Kidney (tissue), 14 donors: ENCODE data around the gene SHISA7. TPM values are rescaled to one million over a fixed set of nuclear protein-coding genes. Genes with fewer than 3 reads are reported as not detected.

Experiments used
- DNase-seq, 5 donors: peaks; one replicate each; pipeline ENCODE4 v3.0.0-alpha.2; 2013 to 2020
- FAIRE-seq: peaks from 2 replicates; lab custom pipeline; 2012; peaks lifted over from hg19 to GRCh38; lab: Jason Lieb, UNC
- H3K27ac ChIP-seq, 2 donors: one replicate each; pipeline ENCODE4 v1.7.0; 2013; ENCODE audit warnings: low read depth in 2 of 2, low read length in 2 of 2, inconsistent platforms in 1 of 2
- H3K27me3 ChIP-seq: one replicate; pipeline ENCODE4 v1.7.1; 2013; ENCODE audit warnings: low read length, inconsistent platforms; ENCODE audit not compliant: control insufficient read depth, insufficient read depth
- H3K36me3 ChIP-seq, 3 donors: one replicate each; pipeline versions ENCODE4 v1.7.0 to v1.7.1; 2013; ENCODE audit warnings: low read length in 3 of 3, control low read depth in 1 of 3, inconsistent platforms in 1 of 3; ENCODE audit not compliant: insufficient read depth in 3 of 3, control insufficient read depth in 2 of 3
- H3K4me1 ChIP-seq, 3 donors: one replicate each; pipeline versions ENCODE4 v1.7.0 to v1.7.1; 2013; ENCODE audit warnings: low read length in 3 of 3, inconsistent platforms in 1 of 3, low read depth in 1 of 3; ENCODE audit not compliant: control insufficient read depth in 2 of 3, insufficient read depth in 2 of 3
- H3K4me3 ChIP-seq, 3 donors: one replicate each; pipeline versions ENCODE4 v1.7.0 to v1.8.1; 2013; ENCODE audit warnings: low read length in 3 of 3, control low read depth in 1 of 3, inconsistent platforms in 1 of 3
- H3K9ac ChIP-seq, 3 donors: one replicate each; pipeline versions ENCODE4 v1.7.0 to v1.7.1; 2013; ENCODE audit warnings: low read length in 3 of 3, control low read depth in 1 of 3, inconsistent platforms in 1 of 3
- H3K9me3 ChIP-seq, 3 donors: one replicate each; pipeline versions ENCODE4 v1.7.0 to v1.7.1; 2013; ENCODE audit warnings: low read length in 3 of 3, control low read depth in 1 of 3, inconsistent platforms in 1 of 3; ENCODE audit not compliant: control insufficient read depth in 2 of 3, insufficient read depth in 1 of 3
- intact Hi-C: fragments of 100-400 bp; cut with DNase I; formaldehyde crosslinking; loops from one replicate; pipeline ENCODE4 v1.11.1; 2022
- polyA plus RNA-seq: library from polyadenylated mRNA; stranded (reverse); fragments of 350-450 nt; fragmentation: Illumina TruSeq; extraction: RNeasy Lipid Tissue Mini Kit (QIAGEN cat#74804); gene quantifications from one replicate; pipeline ENCODE4 v1.2.3, GENCODE V29; 2014; ENCODE audit warnings: low read depth, low replicate concordance; ENCODE audit not compliant: insufficient read depth
- total RNA-seq: library from RNA; stranded (reverse); fragmentation: NEBNext Ultra II Directional; extraction: Animal tissue kit (Norgen Biotek cat#: 25700); gene quantifications from one replicate; pipeline ENCODE4 v1.2.1, GENCODE V29; 2021
- TF ChIP-seq, protein P1 (sequence below): IDR thresholded peaks from 3 replicates; pipeline ENCODE4 v1.5.1; 2012; ENCODE audit warnings: mild to moderate bottlenecking, moderate library complexity, borderline replicate concordance; ENCODE audit not compliant: insufficient read depth; ENCODE audit errors: extremely low read depth
- donor health status: control.
- donor health status: control.
- donor health status: control.
- donor health status: control.
- donor health status: control.
- donor health status: DM: yes; HTN: yes; CAD: no.
- donor health status: Normal renal cell carcinoma (clear cell type).

SHISA7 gene
- total and polyA plus RNA-seq, 2 donors from 2014 or later = not detected

- DNase-seq = no peak
- H3K36me3 ChIP-seq = no peaks in the 10 kb centered on the region
- no peak for FAIRE-seq
- no peak overlapping the region for H3K27ac ChIP-seq
- intact Hi-C loops = no loop called here
- no peaks in the 10 kb centered on the region for H3K4me1 ChIP-seq
- no peaks in the 10 kb centered on the region for H3K9me3 ChIP-seq
- no peak overlapping the region for H3K4me3 ChIP-seq
- H3K9ac ChIP-seq = no peak overlapping the region
- TF ChIP-seq, protein P1, sequence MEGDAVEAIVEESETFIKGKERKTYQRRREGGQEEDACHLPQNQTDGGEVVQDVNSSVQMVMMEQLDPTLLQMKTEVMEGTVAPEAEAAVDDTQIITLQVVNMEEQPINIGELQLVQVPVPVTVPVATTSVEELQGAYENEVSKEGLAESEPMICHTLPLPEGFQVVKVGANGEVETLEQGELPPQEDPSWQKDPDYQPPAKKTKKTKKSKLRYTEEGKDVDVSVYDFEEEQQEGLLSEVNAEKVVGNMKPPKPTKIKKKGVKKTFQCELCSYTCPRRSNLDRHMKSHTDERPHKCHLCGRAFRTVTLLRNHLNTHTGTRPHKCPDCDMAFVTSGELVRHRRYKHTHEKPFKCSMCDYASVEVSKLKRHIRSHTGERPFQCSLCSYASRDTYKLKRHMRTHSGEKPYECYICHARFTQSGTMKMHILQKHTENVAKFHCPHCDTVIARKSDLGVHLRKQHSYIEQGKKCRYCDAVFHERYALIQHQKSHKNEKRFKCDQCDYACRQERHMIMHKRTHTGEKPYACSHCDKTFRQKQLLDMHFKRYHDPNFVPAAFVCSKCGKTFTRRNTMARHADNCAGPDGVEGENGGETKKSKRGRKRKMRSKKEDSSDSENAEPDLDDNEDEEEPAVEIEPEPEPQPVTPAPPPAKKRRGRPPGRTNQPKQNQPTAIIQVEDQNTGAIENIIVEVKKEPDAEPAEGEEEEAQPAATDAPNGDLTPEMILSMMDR = no peak
- peaks cover 4% of the 10 kb centered on the region for H3K27me3 ChIP-seq
Observed at GRCh38 chr19:55453511-55454260, 10.6 kb upstream of the SHISA7 start.

DNA sequence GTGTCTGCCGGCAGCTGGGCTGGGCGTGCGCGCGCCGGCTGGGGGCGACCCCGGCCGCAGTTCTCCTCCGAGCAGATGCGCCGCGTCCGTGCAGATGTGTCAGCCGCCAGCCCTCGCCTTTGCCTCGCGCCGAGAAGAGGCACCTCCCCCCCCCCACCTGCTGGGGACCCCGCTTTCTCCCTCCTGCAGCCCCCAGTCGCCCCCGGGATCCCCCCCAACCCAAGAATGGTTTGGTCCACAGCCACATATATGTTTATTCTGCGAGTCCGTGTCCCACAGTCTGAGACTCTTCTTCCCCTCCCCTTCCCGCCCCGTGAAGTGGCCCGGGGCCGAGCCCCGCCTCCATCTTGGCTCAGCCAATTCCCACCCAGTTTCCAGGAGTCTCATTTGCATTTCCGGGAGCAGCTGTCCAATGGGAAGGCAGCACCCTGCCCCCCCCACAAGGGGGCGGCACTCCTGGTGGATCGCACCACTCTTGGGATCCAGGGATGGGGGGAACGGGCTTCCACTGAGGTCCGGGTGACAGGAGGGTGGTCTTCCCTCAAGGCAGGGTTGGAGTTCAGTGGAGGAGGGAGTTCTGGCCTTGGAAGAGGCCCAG lies 9.7 kb upstream of the SHISA7 start:
- intact Hi-C loops = no loop called here
- Histone ChIP-seq H3K4me1 (no peaks in the 10 kb centered on the region), H3K27ac (no peak overlapping the region), H3K36me3 (no peaks in the 10 kb centered on the region), H3K27me3 (peaks cover 10% of the 10 kb centered on the region), H3K4me3 (no peak overlapping the region), H3K9me3 (no peaks in the 10 kb centered on the region), H3K9ac (no peak overlapping the region)
- FAIRE-seq (no peak), DNase-seq (peak; percentile 91 to 96 (median 95))
- TF ChIP-seq, protein P1 = no peak

GRCh38 chr19:55451965-55452748 lies 9.1 kb upstream of the SHISA7 start:
- Histone ChIP-seq H3K27ac (no peak overlapping the region), H3K36me3 (no peaks in the 10 kb centered on the region), H3K9ac (no peak overlapping the region), H3K9me3 (no peaks in the 10 kb centered on the region), H3K27me3 (peaks cover 13% of the 10 kb centered on the region), H3K4me3 (peak overlapping the region in 1 of 3 donors; percentile 12), H3K4me1 (no peaks in the 10 kb centered on the region)
- TF ChIP-seq, protein P1 = no peak
- intact Hi-C loops = no loop called here
- peak in 2 of 5 donors; percentile 65 to 77 for DNase-seq
- FAIRE-seq = no peak
